HCEC 1CT (cell line): ENCODE results near the gene FXN.

Experiments used
- DNase-seq: peaks from one replicate; pipeline ENCODE4 v3.0.0-alpha.2; 2017

FXN gene

DNA sequence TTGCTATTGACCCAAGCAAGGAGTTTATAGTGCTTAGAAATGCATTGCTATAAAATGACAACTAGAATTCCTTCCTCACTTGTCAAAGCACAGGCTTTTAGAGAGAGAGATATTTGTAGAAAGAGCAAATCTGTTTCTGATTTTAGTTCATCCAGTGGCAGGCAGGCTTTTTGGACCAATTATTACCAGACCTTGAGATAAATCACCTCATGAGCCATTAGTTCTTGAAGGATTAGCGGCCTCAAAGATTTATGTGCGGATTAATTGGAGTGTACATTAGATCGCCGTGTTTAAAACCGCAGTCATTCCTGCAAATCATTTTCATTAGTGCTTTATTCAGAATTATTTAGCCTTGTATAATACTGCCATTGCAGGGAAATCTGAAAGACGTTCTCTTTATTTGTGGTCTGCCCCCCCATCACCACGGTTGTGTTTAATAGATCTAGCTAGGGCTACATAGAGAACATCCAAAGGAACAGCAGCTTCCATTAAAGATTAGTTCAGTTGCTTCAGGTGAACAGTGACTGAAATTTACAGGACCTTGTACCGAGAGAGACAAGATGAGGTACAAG is 109.7 kb downstream of the FXN start:
- no peak for DNase-seq

DNA sequence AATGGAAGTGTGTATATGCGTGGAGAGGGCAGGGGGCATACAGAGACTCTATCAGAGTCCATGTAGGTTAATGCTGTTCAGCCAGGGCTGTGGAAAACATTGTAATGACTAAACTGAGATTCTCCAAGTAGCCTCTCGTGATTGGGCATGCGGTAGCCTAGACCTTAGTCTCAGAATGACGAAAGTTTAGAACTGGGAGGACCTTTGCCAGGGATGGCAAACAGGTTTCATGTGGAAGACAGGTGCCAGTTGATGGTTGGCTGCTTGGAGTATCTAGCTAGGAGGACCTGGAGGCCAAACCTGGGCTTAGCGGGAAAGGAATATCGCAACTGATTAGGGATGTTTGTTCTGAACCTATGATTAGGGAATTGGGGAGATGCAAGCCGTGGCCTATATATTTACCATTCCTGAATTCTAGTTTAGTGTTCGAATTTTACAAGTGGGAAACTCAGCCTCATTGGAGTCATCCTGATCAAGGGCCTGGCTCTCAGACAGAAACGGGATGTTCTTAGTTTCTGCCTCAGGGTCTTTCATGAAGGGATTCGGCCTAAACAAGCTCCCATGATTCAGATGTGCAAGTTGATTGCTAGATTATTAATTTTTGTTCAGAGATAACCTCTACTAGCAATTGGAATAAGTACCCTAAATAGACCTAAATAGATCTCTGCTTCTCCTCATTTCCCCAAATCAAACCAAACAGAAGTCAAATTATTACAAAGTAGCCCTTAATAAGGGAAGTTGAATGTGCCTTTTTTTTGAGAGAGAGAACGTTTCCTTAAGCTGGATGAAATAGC is 111.7 kb downstream of the FXN start:
- no peak for DNase-seq

DNA sequence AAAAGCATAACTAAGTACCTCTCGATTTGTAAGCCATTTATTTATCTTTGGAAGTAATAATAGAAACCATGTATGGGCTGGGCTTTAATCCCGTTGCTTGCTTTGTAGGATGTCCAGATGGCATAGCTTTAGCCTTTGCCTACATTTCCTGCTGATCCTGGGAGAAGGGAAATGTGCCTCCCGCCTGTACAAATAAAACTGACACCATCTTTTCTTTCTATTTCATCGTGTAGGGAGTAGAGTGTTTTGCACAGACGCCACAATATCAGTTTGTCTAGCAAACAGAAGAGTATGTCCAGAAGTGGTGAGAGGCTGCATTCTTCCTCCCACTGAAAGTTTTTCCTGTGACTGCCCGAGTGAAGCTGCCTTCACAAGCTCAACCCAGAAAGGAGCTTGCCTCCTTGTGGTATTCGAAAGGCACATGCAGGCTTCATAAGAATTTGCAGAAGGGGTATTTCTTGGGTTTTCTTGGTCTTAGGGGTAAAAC is 113.8 kb downstream of the FXN start:
- peak; percentile 67 for DNase-seq
